ENCODE measurements around the gene CALU. TPM values are rescaled to one million over a fixed set of nuclear protein-coding genes. Genes with fewer than 3 reads are reported as not detected.

The CALU gene
- total RNA-seq, 4 donors from 2014 or later = 32.4 to 44.1 (median 36.7) TPM

Other genes with a start within 250 kb of the CALU start
- 1 to 10 TPM in 3 of 4 donors, under 1 TPM in 1; 0.42 to 3.5 (median 1.3) TPM for gene GARIN1A, start 67.1 kb upstream of the CALU start, total RNA-seq
- gene OPN1SW, start 36.4 kb downstream of the CALU start, total RNA-seq = not detected
- gene CCDC136, start 52.6 kb downstream of the CALU start, total RNA-seq = 1 to 10 TPM in 3 of 4 donors, under 1 TPM in 1; 0.95 to 4.8 (median 2.1) TPM
- gene FLNC, start 91.0 kb downstream of the CALU start, total RNA-seq = 1 to 10 TPM; 3.8 to 5.1 (median 4.3) TPM
- gene ATP6V1F, start 123.5 kb downstream of the CALU start, total RNA-seq = 100 to 1,000 TPM in 3 of 4 donors, 10 to 100 TPM in 1; 78.4 to 165 (median 148) TPM
- gene KCP, start 171.3 kb downstream of the CALU start, total RNA-seq = under 1 TPM; 0.17 to 0.57 (median 0.36) TPM
- gene IRF5, start 198.6 kb downstream of the CALU start, total RNA-seq = 10 to 100 TPM in 3 of 4 donors, 1 to 10 TPM in 1; 8.9 to 22.8 (median 18.6) TPM

All from suprapubic skin (tissue), 4 donors.